Measurements from ENCODE around the gene KCNJ2. TPM values are rescaled to one million over a fixed set of nuclear protein-coding genes. Genes with fewer than 3 reads are reported as not detected.
A peak's percentile ranks its signal among the peaks of the same experiment; 100 is the strongest.

KCNJ2 gene
- total and polyA plus RNA-seq, 12 donors, result 3.0 to 76.0 (median 41.9) TPM

DNA sequence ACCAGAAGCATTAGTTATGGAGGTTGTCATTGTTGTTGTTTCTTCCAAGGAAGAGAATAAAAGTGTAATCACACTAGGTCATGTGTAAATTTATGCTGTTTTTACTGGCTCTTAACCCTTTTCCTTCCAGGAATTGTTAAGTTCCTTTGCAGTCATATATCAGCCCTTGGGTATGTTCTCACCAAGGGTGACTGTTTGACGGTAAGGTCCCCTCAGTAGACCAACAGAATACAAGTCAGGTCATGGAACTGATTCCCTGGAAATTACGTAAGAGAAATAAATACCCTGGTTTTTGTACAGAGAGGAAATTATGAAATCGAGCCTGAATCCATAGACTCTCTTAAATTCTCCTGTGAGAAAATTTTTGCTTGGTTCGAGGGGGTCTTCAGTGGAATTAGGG lies 11.2 kb upstream of the KCNJ2 start:
- ATAC-seq (peak in 4 of 8 donors; percentile 46 to 90 (median 74)), DNase-seq (no peak)
- Histone ChIP-seq H3K9me3 (no peaks in the 10 kb centered on the region), H3K4me1 (no peaks in the 10 kb centered on the region), H3K27ac (peak overlapping the region in 4 of 10 donors; percentile 20 to 55 (median 40)), H3K27me3 (peaks cover 0 to 4% (median 0%) of the 10 kb centered on the region in 7 donors), H3K4me3 (peak overlapping the region in 1 of 10 donors; percentile 13), H3K36me3 (no peaks in the 10 kb centered on the region)
- intact Hi-C loops (cut with DNase I), result no loop called here
- TF ChIP-seq, protein P1, sequence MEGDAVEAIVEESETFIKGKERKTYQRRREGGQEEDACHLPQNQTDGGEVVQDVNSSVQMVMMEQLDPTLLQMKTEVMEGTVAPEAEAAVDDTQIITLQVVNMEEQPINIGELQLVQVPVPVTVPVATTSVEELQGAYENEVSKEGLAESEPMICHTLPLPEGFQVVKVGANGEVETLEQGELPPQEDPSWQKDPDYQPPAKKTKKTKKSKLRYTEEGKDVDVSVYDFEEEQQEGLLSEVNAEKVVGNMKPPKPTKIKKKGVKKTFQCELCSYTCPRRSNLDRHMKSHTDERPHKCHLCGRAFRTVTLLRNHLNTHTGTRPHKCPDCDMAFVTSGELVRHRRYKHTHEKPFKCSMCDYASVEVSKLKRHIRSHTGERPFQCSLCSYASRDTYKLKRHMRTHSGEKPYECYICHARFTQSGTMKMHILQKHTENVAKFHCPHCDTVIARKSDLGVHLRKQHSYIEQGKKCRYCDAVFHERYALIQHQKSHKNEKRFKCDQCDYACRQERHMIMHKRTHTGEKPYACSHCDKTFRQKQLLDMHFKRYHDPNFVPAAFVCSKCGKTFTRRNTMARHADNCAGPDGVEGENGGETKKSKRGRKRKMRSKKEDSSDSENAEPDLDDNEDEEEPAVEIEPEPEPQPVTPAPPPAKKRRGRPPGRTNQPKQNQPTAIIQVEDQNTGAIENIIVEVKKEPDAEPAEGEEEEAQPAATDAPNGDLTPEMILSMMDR (IDR thresholded peaks at IDR 0.05), result no peak
- WGBS, 2 donors, result 71 to 74% methylated on average over 4 of the region's 4 CpGs

DNA sequence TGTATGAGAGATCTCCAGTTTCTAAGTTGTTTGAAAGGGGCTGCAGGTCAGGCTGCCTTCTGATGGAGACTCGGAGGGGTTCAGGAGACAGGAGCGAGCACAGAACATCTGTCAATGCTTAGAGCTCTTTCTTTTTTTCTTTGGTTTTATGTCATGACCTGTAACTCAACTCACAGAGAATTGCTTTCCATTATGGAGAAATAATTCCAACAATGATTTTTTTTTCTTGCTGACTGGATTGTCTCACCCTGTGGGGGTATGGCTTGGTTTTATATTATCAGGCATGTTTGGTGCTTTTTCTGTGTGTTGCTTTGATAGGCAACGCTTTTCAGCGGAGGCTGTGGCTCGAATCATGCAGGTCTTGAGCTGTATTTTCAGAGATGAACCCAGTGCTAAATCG lies 10.7 kb upstream of the KCNJ2 start:
- peak in 2 of 8 donors; percentile 30 to 34 for ATAC-seq
- no peak for DNase-seq
- Histone ChIP-seq H3K27me3 (peaks cover 0 to 4% (median 0%) of the 10 kb centered on the region in 7 donors), H3K36me3 (no peaks in the 10 kb centered on the region), H3K27ac (peak overlapping the region in 3 of 10 donors; percentile 36 to 55 (median 44)), H3K4me1 (no peaks in the 10 kb centered on the region), H3K9me3 (no peaks in the 10 kb centered on the region), H3K4me3 (peak overlapping the region in 2 of 10 donors; percentile 13)
- 80 to 86% methylated on average over 6 of the region's 6 CpGs for WGBS, 2 donors
- TF ChIP-seq, protein P1 (IDR thresholded peaks at IDR 0.05), result no peak
- intact Hi-C loops (cut with DNase I), result no loop called here

DNA sequence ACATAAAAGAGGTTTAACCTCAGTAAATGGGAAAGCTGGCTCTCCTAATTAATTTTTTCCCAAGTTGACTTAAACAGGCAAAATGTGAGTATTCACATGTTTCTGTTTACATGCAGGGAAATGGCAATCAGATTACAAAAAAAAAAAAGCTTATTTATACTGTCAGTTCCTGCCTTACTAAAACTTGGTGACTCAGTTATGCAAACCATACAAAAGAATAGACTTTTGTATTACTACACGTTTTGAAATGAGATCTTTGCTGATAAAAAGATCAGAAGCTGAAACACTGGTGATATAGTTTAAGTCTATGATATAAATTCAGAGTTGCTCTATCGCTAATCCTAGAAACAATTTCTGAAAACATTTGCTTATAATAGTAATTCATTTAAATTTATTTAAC lies 9.4 kb upstream of the KCNJ2 start:
- Histone ChIP-seq H3K4me3 (peak overlapping the region in 1 of 10 donors; percentile 13), H3K27me3 (peaks cover 0 to 4% (median 0%) of the 10 kb centered on the region in 7 donors), H3K36me3 (no peaks in the 10 kb centered on the region), H3K9me3 (no peaks in the 10 kb centered on the region), H3K27ac (peak overlapping the region in 2 of 10 donors; percentile 9 to 55), H3K4me1 (peaks cover 0 to 1% (median 0%) of the 10 kb centered on the region in 9 donors)
- DNase-seq, result no peak
- WGBS, 2 donors, result 66 to 73% methylated on average over 2 of the region's 2 CpGs
- TF ChIP-seq, protein P1 (IDR thresholded peaks at IDR 0.05), result no peak
- ATAC-seq, result no peak
- intact Hi-C loops (cut with DNase I), result loop anchor here in 3 of 10 donors (10.0 kb wide), 2 partner anchors 395 to 465 kb away; no protein-coding TSS in a partner anchor

DNA sequence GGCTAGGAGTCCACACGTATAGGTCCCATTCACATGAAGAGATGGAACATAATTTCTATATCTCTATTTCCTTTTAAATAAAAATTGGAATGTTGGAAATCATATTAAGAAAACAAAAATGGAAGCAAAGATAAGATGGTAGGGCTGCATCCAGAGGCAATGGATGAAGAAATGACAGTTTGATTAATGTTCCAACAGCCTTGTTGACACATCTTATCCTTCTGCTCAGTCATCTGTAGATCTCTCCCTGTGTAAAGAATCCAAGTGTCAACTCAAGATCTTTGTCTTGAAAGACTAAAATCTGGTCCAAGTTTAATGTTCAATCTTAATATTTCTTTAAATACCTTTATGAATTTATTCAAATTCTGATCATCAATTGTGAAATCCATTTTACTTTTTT lies 7.8 kb upstream of the KCNJ2 start:
- no peak overlapping the region for H3K27ac ChIP-seq
- peaks cover 0 to 4% (median 0%) of the 10 kb centered on the region in 7 donors for H3K27me3 ChIP-seq
- no peak for DNase-seq
- WGBS, 2 donors, result 76 to 83% methylated on average over 1 of the region's 1 CpG
- peaks cover 0 to 6% (median 0%) of the 10 kb centered on the region in 9 donors for H3K4me1 ChIP-seq
- intact Hi-C loops (cut with DNase I), result loop anchor here in 3 of 10 donors (10.0 kb wide), 2 partner anchors 393 to 463 kb away; no protein-coding TSS in a partner anchor
- H3K9me3 ChIP-seq, result no peaks in the 10 kb centered on the region
- TF ChIP-seq, protein P1 (IDR thresholded peaks at IDR 0.05), result no peak
- no peak for ATAC-seq
- no peak overlapping the region for H3K4me3 ChIP-seq
- H3K36me3 ChIP-seq, result no peaks in the 10 kb centered on the region

All from heart right ventricle (tissue), 16 donors.